Mucosa of descending colon (tissue), 3 donors: Measurements from ENCODE around the gene TAOK1. TPM values are rescaled to one million over a fixed set of nuclear protein-coding genes. Genes with fewer than 3 reads are reported as not detected.

Source experiments
- ATAC-seq: fragments of 200-7000 bp; cut with Tn5 transposase; one replicate; pipeline ENCODE4 v1.9.1; 2020; ENCODE audit warnings: mild to moderate bottlenecking, moderate library complexity
- DNase-seq, 3 donors: peaks; one replicate each; pipeline ENCODE4 v3.0.0-alpha.2; 2020
- H3K36me3 ChIP-seq: fragments of 200-600 bp; one replicate; pipeline ENCODE4 v1.8.0; 2021; ENCODE audit warnings: low read depth, mild to moderate bottlenecking
- H3K4me1 ChIP-seq: fragments of 200-600 bp; one replicate; pipeline ENCODE4 v1.8.0; 2021; ENCODE audit warnings: low read depth, mild to moderate bottlenecking
- H3K4me3 ChIP-seq: fragments of 200-600 bp; one replicate; pipeline ENCODE4 v1.8.0; 2021; ENCODE audit warnings: mild to moderate bottlenecking
- H3K9me3 ChIP-seq: fragments of 200-600 bp; one replicate; pipeline ENCODE4 v1.8.0; 2021; ENCODE audit warnings: mild to moderate bottlenecking
- CTCF ChIP-seq: fragments of 200-600 bp; IDR thresholded peaks from one replicate; pipeline ENCODE4 v1.8.0; 2022; ENCODE audit warnings: antibody characterized with exemption, mild to moderate bottlenecking
- intact Hi-C, 2 donors: fragments of 100-400 bp; cut with DNase I in 1 of 2; cut with micrococcal nuclease in 1 of 2; formaldehyde crosslinking; loops; one replicate each; pipeline versions ENCODE4 v1.11.0 to v1.11.1; 2022; cut with DNase I, micrococcal nuclease
- total RNA-seq, 3 donors: library from RNA; stranded (reverse); fragmentation: NEBNext Ultra II Directional in 2 of 3; extraction: Animal tissue kit (Norgen Biotek cat#: 25700) in 2 of 3; gene quantifications; one replicate each; pipeline versions ENCODE4 v1.2.1 to v1.2.4, GENCODE V29; 2021 to 2023
- donor health status: DM: no; HTN: no; CAD: no; lungs with moderate emphysema.
- donor health status: DM: no; HTN: no; CAD: no.
- donor health status: DM: no; HTN: yes; CAD: no.

Gene TAOK1
- total RNA-seq, 3 donors from 2014 or later: 50.0 to 76.3 (median 52.1) TPM

- intact Hi-C loops: no loop called here
- Histone ChIP-seq H3K36me3 (no peaks in the 10 kb centered on the region), H3K4me1 (no peaks in the 10 kb centered on the region), H3K9me3 (no peaks in the 10 kb centered on the region), H3K4me3 (no peak overlapping the region)
- DNase-seq (no peak), ATAC-seq (no peak)
- no peak for TF ChIP-seq CTCF
Observed at GRCh38 chr17:29407856-29408255, 17.7 kb downstream of the TAOK1 start.

GRCh38 chr17:29409963-29410362 lies 19.8 kb downstream of the TAOK1 start:
- ATAC-seq (no peak), DNase-seq (no peak)
- no peaks in the 10 kb centered on the region for H3K4me1 ChIP-seq
- intact Hi-C loops: no loop called here
- H3K4me3 ChIP-seq: no peak overlapping the region
- H3K36me3 ChIP-seq: no peaks in the 10 kb centered on the region
- H3K9me3 ChIP-seq: no peaks in the 10 kb centered on the region
- TF ChIP-seq CTCF: no peak

- Histone ChIP-seq H3K36me3 (no peaks in the 10 kb centered on the region), H3K4me3 (no peak overlapping the region), H3K9me3 (no peaks in the 10 kb centered on the region), H3K4me1 (no peaks in the 10 kb centered on the region)
- intact Hi-C loops: no loop called here
- DNase-seq (no peak), ATAC-seq (no peak)
- TF ChIP-seq CTCF: no peak
Observed at GRCh38 chr17:29412780-29413565, 22.8 kb downstream of the TAOK1 start.

GRCh38 chr17:29420128-29420527 lies 30.0 kb downstream of the TAOK1 start:
- intact Hi-C loops: no loop called here
- H3K36me3 ChIP-seq: no peaks in the 10 kb centered on the region
- no peaks in the 10 kb centered on the region for H3K9me3 ChIP-seq
- TF ChIP-seq CTCF: no peak
- ATAC-seq (no peak), DNase-seq (no peak)
- H3K4me3 ChIP-seq: no peak overlapping the region
- H3K4me1 ChIP-seq: no peaks in the 10 kb centered on the region

- H3K4me3 ChIP-seq: no peak overlapping the region
- H3K36me3 ChIP-seq: no peaks in the 10 kb centered on the region
- no peak for ATAC-seq
- TF ChIP-seq CTCF: no peak
- no peak for DNase-seq
- intact Hi-C loops: no loop called here
- H3K9me3 ChIP-seq: no peaks in the 10 kb centered on the region
- no peaks in the 10 kb centered on the region for H3K4me1 ChIP-seq
Observed at GRCh38 chr17:29430275-29430674, 40.1 kb downstream of the TAOK1 start.

GRCh38 chr17:29433541-29433940 lies 43.4 kb downstream of the TAOK1 start:
- no peak for ATAC-seq
- no peak overlapping the region for H3K4me3 ChIP-seq
- no peak for TF ChIP-seq CTCF
- H3K4me1 ChIP-seq: no peaks in the 10 kb centered on the region
- H3K9me3 ChIP-seq: no peaks in the 10 kb centered on the region
- no peaks in the 10 kb centered on the region for H3K36me3 ChIP-seq
- intact Hi-C loops: no loop called here
- DNase-seq: no peak
